Psoas muscle (tissue), 8 donors: ENCODE results near the gene SMIM13. TPM values are rescaled to one million over a fixed set of nuclear protein-coding genes. Genes with fewer than 3 reads are reported as not detected.

ENCODE experiments used
- ATAC-seq, 4 donors: fragments of 200-7000 bp; cut with Tn5 transposase; one replicate each; pipeline ENCODE4 v1.9.1; 2020; ENCODE audit warnings: moderate library complexity in 3 of 4, mild to moderate bottlenecking in 2 of 4
- DNase-seq, 2 donors: peaks; one replicate each; pipeline ENCODE4 v3.0.0-alpha.2; 2020
- H3K27ac ChIP-seq: fragments of 200-600 bp; one replicate; pipeline ENCODE4 v1.8.0; 2022
- H3K27me3 ChIP-seq, 3 donors: fragments of 200-600 bp in 1 of 3; one replicate each; pipeline versions ENCODE4 v1.6.1 to v1.8.0; 2013 to 2022; ENCODE audit warnings: low read length in 2 of 3, mild to moderate bottlenecking in 2 of 3, moderate library complexity in 1 of 3; ENCODE audit not compliant: insufficient read depth in 3 of 3
- H3K36me3 ChIP-seq, 2 donors: fragments of 200-600 bp in 1 of 2; one replicate each; pipeline versions ENCODE4 v1.6.1 to v1.8.0; 2013 to 2022; ENCODE audit warnings: low read depth in 1 of 2, mild to moderate bottlenecking in 1 of 2, moderate library complexity in 1 of 2; ENCODE audit not compliant: insufficient read depth in 1 of 2
- H3K4me1 ChIP-seq: fragments of 200-600 bp; one replicate; pipeline ENCODE4 v1.8.0; 2022
- H3K4me3 ChIP-seq: fragments of 200-600 bp; one replicate; pipeline ENCODE4 v1.8.0; 2022; ENCODE audit warnings: mild to moderate bottlenecking
- H3K9me3 ChIP-seq: fragments of 200-600 bp; one replicate; pipeline ENCODE4 v1.8.0; 2022
- CTCF ChIP-seq: fragments of 200-600 bp; IDR thresholded peaks from one replicate; pipeline ENCODE4 v1.8.0; 2022; ENCODE audit warnings: antibody characterized with exemption
- WGBS, 3 donors: extraction: QIAGEN DNeasy Blood & Tissue Kit; methylation state at CpG; one replicate each; pipeline versions ENCODE4 v1.1.6 to v1.1.7; 2013; 5-methylcytosine and 5-hydroxymethylcytosine counted together
- intact Hi-C, 2 donors: fragments of 100-400 bp; cut with DNase I; formaldehyde crosslinking; loops; one replicate each; pipeline versions ENCODE4 v1.11.0 to v1.14.2; 2022
- polyA plus RNA-seq, 3 donors: library from polyadenylated mRNA; stranded (reverse); fragments of 200-250 nt; gene quantifications; one replicate each; pipeline ENCODE4 v1.2.3, GENCODE V29; 2013
- total RNA-seq, 4 donors: library from RNA; stranded (reverse); fragmentation: NEBNext Ultra II Directional in 2 of 4; extraction: Animal tissue kit (Norgen Biotek cat#: 25700) in 2 of 4; gene quantifications; one replicate each; pipeline versions ENCODE4 v1.2.1 to v1.2.4, GENCODE V29; 2021 to 2023
- donor health status: healthy with polysubstance abuse.
- donor health status: DM: no; HTN: no; CAD: no; lungs with moderate emphysema.
- donor health status: Bipolar disorder and iron deficiency.
- donor health status: healthy.
- donor health status: DM: yes; HTN: yes; CAD: no.
- donor health status: DM: no; HTN: no; CAD: no.
- donor health status: DM: no; HTN: no; CAD: no.
- donor health status: DM: yes; HTN: yes; CAD: no.

The SMIM13 gene
- total and polyA plus RNA-seq, 7 donors: 5.6 to 19.1 (median 10.5) TPM

- H3K9me3 ChIP-seq: no peaks in the 10 kb centered on the region
- H3K4me3 ChIP-seq: no peak overlapping the region
- ATAC-seq (no peak), DNase-seq (no peak)
- no peak for TF ChIP-seq CTCF
- no peaks in the 10 kb centered on the region for H3K36me3 ChIP-seq
- 95 to 97% (median 95%) methylated on average over 13 of the region's 13 CpGs for WGBS, 3 donors
- H3K27me3 ChIP-seq: no peaks in the 10 kb centered on the region
- H3K4me1 ChIP-seq: no peaks in the 10 kb centered on the region
- intact Hi-C loops: loop anchor here (2.0 to 10.0 kb wide), 2 partner anchors 323 to 325 kb away; no protein-coding TSS in a partner anchor
- no peak overlapping the region for H3K27ac ChIP-seq
Observed at GRCh38 chr6:11171952-11172351, 78.3 kb downstream of the SMIM13 start.

GRCh38 chr6:11172501-11173327 lies 79.1 kb downstream of the SMIM13 start:
- H3K27ac ChIP-seq: no peak overlapping the region

GRCh38 chr6:11174242-11174611 lies 80.6 kb downstream of the SMIM13 start:
- H3K9me3 ChIP-seq: no peaks in the 10 kb centered on the region
- no peak for TF ChIP-seq CTCF
- no peaks in the 10 kb centered on the region for H3K36me3 ChIP-seq
- H3K4me3 ChIP-seq: no peak overlapping the region
- intact Hi-C loops: loop anchor here in 1 of 2 donors (10.0 kb wide), 1 partner anchor 321 kb away; no protein-coding TSS in a partner anchor
- DNase-seq: no peak
- H3K27ac ChIP-seq: no peak overlapping the region
- 91 to 96% (median 92%) methylated on average over 5 of the region's 5 CpGs for WGBS, 3 donors
- H3K27me3 ChIP-seq: no peaks in the 10 kb centered on the region
- H3K4me1 ChIP-seq: no peaks in the 10 kb centered on the region
- ATAC-seq: no peak

More at GRCh38 chr6:11172501-11173327, 79.1 kb downstream of the SMIM13 start:
- ATAC-seq (peak in 1 of 4 donors; percentile 60), DNase-seq (peak; percentile 69 to 76)
- H3K27me3 ChIP-seq: no peaks in the 10 kb centered on the region
- H3K9me3 ChIP-seq: no peaks in the 10 kb centered on the region
- no peak overlapping the region for H3K4me3 ChIP-seq
- no peaks in the 10 kb centered on the region for H3K36me3 ChIP-seq
- WGBS, 3 donors: 26 to 35% (median 30%) methylated on average over 17 of the region's 17 CpGs
- TF ChIP-seq CTCF: peak; percentile 80
- no peaks in the 10 kb centered on the region for H3K4me1 ChIP-seq
- intact Hi-C loops: loop anchor here (2.0 to 10.0 kb wide), 2 partner anchors 322 to 324 kb away; no protein-coding TSS in a partner anchor

GRCh38 chr6:11177271-11177670 lies 83.6 kb downstream of the SMIM13 start:
- DNase-seq (no peak), ATAC-seq (no peak)
- WGBS, 3 donors: 95 to 100% (median 96%) methylated on average over 1 of the region's 1 CpG
- Histone ChIP-seq H3K9me3 (no peaks in the 10 kb centered on the region), H3K27ac (no peak overlapping the region), H3K4me1 (no peaks in the 10 kb centered on the region), H3K27me3 (no peaks in the 10 kb centered on the region), H3K36me3 (no peaks in the 10 kb centered on the region), H3K4me3 (no peak overlapping the region)
- TF ChIP-seq CTCF: no peak
- intact Hi-C loops: loop anchor here in 1 of 2 donors (10.0 kb wide), 1 partner anchor 318 kb away; no protein-coding TSS in a partner anchor
